OCI-LY7 (cell line): ENCODE results near the gene GNG13.

Experiments used
- CTCF ChIP-seq: fragments of 200-600 bp; sonication (generic); conservative IDR thresholded peaks from 2 replicates; pipeline ENCODE4 v1.5.1; 2014; ENCODE audit warnings: mild to moderate bottlenecking, antibody characterized with exemption, low read length, moderate library complexity, mixed read lengths
- EZH2phosphoT487 ChIP-seq: fragments of 200-600 bp; sonication (generic); IDR thresholded peaks from 2 replicates; pipeline ENCODE4 v1.6.1; 2018; ENCODE audit warnings: low read depth, borderline replicate concordance, mild to moderate bottlenecking, mixed run types, antibody characterized with exemption, low read length, moderate library complexity, mixed read lengths

GRCh38 chr16:824194-824593 lies 23.7 kb upstream of the GNG13 start:
- TF ChIP-seq CTCF (no peak), EZH2phosphoT487 (no peak)
